HCT116 (cell line): ENCODE data around the gene OSBPL1A.
A peak's percentile ranks its signal among the peaks of the same experiment; 100 is the strongest.

Experiments used
- EGR1 ChIP-seq: IDR thresholded peaks from 2 replicates; pipeline ENCODE4 v1.6.1; 2012; ENCODE audit warnings: low read depth
- EZH2 ChIP-seq: fragments of 200-600 bp; sonication (generic); IDR thresholded peaks from 2 replicates; pipeline ENCODE4 v1.6.1; 2017; ENCODE audit warnings: antibody characterized with exemption, mixed run types
- EZH2phosphoT487 ChIP-seq: fragments of 200-600 bp; IDR thresholded peaks from 2 replicates; pipeline ENCODE4 v1.6.1; 2018; ENCODE audit warnings: antibody characterized with exemption, borderline replicate concordance
- JUND ChIP-seq: IDR thresholded peaks from 2 replicates; pipeline ENCODE4 v1.6.1; 2012
- POLR2A ChIP-seq: IDR thresholded peaks from 2 replicates; pipeline ENCODE4 v1.7.0; 2011; ENCODE audit warnings: borderline replicate concordance; ENCODE audit not compliant: insufficient read depth, insufficient read length; ENCODE audit errors: extremely low read depth
- POLR2AphosphoS5 ChIP-seq: IDR thresholded peaks from 2 replicates; pipeline ENCODE4 v1.6.1; 2011; ENCODE audit warnings: mild to moderate bottlenecking, low read depth, low read length, moderate library complexity
- ZNF274 ChIP-seq: fragments of 200-500 bp; sonication (Bioruptor generic); IDR thresholded peaks from 2 replicates; pipeline ENCODE4 v1.6.1; 2014; ENCODE audit warnings: mild to moderate bottlenecking, low read depth, low read length, inconsistent platforms
- TF ChIP-seq, protein P1 (sequence below), 3 experiments: fragments of 200-600 bp in 1 of 3; sonication (generic) in 1 of 3; IDR thresholded peaks in 2 of 3; conservative IDR thresholded peaks in 1 of 3; 2 replicates each; pipeline ENCODE4 v1.5.1; 2012 to 2017; ENCODE audit warnings: low read depth in 2 of 3, low read length in 2 of 3, antibody characterized with exemption in 1 of 3, borderline replicate concordance in 1 of 3, control low read depth in 1 of 3, mild to moderate bottlenecking in 1 of 3, mixed read lengths in 1 of 3, mixed run types in 1 of 3, moderate library complexity in 1 of 3; ENCODE audit not compliant: insufficient read depth in 1 of 3
- TF ChIP-seq, protein P2 (sequence below): IDR thresholded peaks from 2 replicates; pipeline ENCODE4 v1.6.1; 2012
- TF ChIP-seq, protein P3 (sequence below): IDR thresholded peaks from 2 replicates; pipeline ENCODE4 v1.6.1; 2012; ENCODE audit warnings: low read depth

- TF ChIP-seq, protein P1, sequence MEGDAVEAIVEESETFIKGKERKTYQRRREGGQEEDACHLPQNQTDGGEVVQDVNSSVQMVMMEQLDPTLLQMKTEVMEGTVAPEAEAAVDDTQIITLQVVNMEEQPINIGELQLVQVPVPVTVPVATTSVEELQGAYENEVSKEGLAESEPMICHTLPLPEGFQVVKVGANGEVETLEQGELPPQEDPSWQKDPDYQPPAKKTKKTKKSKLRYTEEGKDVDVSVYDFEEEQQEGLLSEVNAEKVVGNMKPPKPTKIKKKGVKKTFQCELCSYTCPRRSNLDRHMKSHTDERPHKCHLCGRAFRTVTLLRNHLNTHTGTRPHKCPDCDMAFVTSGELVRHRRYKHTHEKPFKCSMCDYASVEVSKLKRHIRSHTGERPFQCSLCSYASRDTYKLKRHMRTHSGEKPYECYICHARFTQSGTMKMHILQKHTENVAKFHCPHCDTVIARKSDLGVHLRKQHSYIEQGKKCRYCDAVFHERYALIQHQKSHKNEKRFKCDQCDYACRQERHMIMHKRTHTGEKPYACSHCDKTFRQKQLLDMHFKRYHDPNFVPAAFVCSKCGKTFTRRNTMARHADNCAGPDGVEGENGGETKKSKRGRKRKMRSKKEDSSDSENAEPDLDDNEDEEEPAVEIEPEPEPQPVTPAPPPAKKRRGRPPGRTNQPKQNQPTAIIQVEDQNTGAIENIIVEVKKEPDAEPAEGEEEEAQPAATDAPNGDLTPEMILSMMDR (IDR thresholded peaks at IDR 0.05 in 2 of 3, conservative IDR thresholded peaks at IDR 0.05 in 1 of 3; ENCODE audit: borderline replicate concordance in 1 of 3, insufficient read depth in 1 of 3, low read depth in 2 of 3, low read length in 2 of 3), result peak in 2 of 3 experiments; percentile 16 to 33; a peak in 3 of 6 replicates
- TF ChIP-seq, protein P2, sequence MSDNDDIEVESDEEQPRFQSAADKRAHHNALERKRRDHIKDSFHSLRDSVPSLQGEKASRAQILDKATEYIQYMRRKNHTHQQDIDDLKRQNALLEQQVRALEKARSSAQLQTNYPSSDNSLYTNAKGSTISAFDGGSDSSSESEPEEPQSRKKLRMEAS, result no peak
- TF ChIP-seq POLR2AphosphoS5 (no peak), EZH2phosphoT487 (no peak), POLR2A (no peak), JUND (no peak), EZH2 (no peak), EGR1 (no peak), ZNF274 (no peak)
- TF ChIP-seq, protein P3, sequence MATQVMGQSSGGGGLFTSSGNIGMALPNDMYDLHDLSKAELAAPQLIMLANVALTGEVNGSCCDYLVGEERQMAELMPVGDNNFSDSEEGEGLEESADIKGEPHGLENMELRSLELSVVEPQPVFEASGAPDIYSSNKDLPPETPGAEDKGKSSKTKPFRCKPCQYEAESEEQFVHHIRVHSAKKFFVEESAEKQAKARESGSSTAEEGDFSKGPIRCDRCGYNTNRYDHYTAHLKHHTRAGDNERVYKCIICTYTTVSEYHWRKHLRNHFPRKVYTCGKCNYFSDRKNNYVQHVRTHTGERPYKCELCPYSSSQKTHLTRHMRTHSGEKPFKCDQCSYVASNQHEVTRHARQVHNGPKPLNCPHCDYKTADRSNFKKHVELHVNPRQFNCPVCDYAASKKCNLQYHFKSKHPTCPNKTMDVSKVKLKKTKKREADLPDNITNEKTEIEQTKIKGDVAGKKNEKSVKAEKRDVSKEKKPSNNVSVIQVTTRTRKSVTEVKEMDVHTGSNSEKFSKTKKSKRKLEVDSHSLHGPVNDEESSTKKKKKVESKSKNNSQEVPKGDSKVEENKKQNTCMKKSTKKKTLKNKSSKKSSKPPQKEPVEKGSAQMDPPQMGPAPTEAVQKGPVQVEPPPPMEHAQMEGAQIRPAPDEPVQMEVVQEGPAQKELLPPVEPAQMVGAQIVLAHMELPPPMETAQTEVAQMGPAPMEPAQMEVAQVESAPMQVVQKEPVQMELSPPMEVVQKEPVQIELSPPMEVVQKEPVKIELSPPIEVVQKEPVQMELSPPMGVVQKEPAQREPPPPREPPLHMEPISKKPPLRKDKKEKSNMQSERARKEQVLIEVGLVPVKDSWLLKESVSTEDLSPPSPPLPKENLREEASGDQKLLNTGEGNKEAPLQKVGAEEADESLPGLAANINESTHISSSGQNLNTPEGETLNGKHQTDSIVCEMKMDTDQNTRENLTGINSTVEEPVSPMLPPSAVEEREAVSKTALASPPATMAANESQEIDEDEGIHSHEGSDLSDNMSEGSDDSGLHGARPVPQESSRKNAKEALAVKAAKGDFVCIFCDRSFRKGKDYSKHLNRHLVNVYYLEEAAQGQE, result no peak
These were observed 49.4 kb upstream of the OSBPL1A start for GRCh38 chr18:24446953-24447538.
